HG03354 (cell line): Measurements from ENCODE around the gene PODXL.
"Not testable (repeated sequence)": the region's sequence is repeated elsewhere in the genome, so short reads cannot be mapped to it uniquely, and the experiment has no call there.

ENCODE experiments used
- ATAC-seq: cut with Tn5 transposase; IDR thresholded peaks from one replicate; pipeline ENCODE4 v1.9.1; 2021; ENCODE audit warnings: mild to moderate bottlenecking; ENCODE audit not compliant: unreplicated experiment, poor library complexity, severe bottlenecking

Gene PODXL

DNA sequence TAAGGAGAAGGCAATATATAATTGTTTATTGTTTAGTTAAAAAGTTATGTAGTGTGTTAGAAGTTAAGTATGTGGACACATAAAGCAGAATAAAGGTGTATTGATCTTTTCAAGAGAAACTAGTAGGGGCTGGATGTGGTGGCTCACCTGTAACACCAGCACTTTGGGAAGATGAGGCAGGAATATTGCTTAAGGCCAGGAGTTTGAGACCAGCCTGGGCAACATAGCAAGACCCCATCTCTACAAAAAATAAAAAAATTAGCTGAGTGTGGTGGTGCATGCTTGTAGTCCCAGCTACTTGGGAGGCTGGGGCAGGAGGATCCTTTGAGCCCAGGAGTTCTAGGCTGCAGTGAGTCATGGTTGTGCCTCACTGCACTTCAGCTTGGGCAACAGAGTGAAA is 93.7 kb downstream of the PODXL start:
- ATAC-seq, result not testable (repeated sequence)

DNA sequence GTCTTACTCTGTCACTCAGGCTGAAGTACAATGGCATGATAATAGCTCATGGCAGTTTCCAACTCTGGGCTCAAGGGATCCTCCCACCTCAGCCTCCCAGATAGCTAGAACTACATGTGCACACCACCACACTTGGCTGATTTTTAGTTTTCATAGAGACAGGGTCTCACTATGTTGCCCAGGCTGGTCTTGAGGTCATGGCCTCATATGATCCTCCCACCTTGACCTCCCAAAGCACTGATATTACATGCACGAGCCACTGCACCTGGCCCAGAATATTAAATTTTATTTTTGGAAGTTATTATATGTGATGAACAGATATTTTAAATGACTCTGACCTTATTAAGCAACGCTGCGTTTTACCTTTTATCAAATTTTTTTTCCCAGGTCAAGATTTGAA is 94.4 kb downstream of the PODXL start:
- no peak for ATAC-seq

DNA sequence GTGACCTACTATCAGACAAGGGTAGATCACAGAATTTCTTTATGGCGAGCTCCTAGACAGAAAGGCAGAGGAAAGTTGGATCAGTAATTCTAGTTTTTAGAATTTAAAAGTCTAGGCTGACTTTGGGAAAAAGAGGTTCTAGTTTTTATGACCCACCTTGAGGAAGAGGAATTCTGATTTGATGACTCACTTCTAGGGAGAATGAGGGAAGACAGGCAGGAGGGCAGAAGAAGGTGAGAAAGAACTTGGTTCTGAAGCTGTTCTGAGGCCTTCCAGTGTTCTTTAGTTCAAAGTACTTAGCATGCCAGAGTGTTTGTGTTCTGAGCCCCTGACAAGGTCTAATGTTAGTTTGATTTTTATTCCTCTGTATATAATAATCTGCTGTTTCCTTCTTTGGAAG is 97.2 kb downstream of the PODXL start:
- no peak for ATAC-seq

DNA sequence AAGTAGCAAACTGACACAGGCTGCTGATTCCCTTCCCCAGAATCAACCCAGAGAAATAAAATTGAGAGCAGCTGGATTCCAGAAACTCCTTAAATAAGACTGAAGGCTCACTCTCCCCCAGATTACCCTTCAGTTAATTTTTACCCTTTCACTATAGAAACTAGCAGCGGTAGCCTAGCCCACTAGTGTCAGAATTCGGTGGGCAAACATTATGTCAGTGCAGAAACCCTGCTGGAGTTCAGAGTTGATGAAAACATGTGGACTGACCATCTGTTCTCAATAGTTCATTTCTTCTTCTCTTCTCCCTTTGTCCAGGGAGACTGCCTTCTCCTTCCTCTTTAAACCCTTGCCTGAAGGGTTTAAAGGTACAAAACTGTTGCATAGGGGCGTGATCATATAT is 100.1 kb downstream of the PODXL start:
- ATAC-seq, result no peak

DNA sequence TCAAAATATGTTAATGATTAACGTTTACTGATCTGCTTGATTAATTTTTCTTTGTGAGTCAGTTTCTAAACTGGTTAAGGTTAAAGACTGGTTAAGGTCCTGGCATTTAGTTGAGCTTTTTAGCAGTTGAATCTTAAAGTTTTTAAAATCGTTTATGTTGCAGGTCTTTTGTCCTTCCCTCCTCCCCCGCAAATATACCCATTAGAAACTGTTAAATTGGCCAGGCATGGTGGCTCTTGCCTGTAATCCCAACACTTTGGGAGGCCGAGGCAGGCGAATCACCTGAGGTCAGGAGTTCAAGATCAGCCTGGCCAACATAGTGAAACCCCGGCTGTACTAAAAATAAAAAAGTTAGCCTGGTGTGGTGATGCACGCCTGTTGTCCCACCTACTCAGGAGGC is 100.9 kb downstream of the PODXL start:
- no peak for ATAC-seq

DNA sequence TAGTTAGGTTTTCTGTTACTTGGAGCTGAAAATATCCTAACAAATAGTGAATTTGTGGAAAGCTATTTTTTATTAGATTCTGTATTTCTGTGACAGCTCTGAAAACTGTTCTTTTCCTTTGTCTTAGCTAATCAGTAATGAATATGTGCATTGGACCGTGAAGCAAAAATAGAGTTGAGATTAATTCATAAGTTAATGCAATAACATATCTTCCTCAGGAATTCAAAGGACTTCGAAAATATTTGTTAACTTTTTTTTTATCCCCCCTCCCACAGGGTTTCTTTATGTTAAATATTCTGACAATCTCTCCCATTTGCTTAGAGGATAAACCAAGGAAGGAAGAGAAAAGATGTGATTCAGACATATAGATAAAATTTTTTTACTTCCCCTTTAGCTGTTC is 101.4 kb downstream of the PODXL start:
- ATAC-seq, result no peak

DNA sequence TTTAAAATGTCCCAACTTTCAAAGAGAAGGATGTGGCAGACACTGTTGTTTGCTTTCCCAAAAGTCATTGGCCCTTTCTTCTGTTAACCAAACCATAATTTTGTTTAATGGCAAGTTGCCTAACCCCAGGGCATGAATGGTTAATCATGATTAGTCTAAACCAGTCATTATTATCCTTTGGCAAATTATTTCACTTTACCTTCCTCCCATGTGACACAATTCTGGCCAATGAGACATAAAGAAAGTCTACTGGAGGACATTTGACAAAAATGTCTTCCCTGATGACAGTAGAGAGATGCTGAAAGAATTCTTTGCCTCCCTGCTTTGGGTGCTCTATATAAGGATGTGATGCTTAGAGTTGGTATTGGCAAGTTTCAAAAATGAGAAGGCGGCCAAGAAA is 101.9 kb downstream of the PODXL start:
- no peak for ATAC-seq
